Osteoblast (primary cell): Measurements from ENCODE around the gene RNGTT. TPM values are rescaled to one million over a fixed set of nuclear protein-coding genes. Genes with fewer than 3 reads are reported as not detected.
A peak's percentile ranks its signal among the peaks of the same experiment; 100 is the strongest.

Source experiments
- DNase-seq: peaks from one replicate; pipeline ENCODE4 v3.0.0; 2011; ENCODE audit warnings: low spot score, mixed read lengths; ENCODE audit not compliant: insufficient read length; ENCODE audit errors: missing footprints
- H2AFZ ChIP-seq: 2 replicates; pipeline ENCODE4 v1.6.0; 2011; ENCODE audit warnings: mild to moderate bottlenecking, low read length
- H3K27ac ChIP-seq: 2 replicates; pipeline ENCODE4 v1.5.1; 2011; ENCODE audit warnings: mild to moderate bottlenecking, low read depth, low read length, moderate library complexity
- H3K27me3 ChIP-seq: 2 replicates; pipeline ENCODE4 v1.6.0; 2012; ENCODE audit warnings: mild to moderate bottlenecking, control low read depth, inconsistent platforms, low read length, moderate library complexity; ENCODE audit not compliant: insufficient read depth
- H3K36me3 ChIP-seq: 2 replicates; pipeline ENCODE4 v1.5.1; 2011; ENCODE audit warnings: mild to moderate bottlenecking, low read length, control low read depth, moderate library complexity; ENCODE audit not compliant: insufficient read depth
- H3K4me1 ChIP-seq: 2 replicates; pipeline ENCODE4 v1.5.1; 2011; ENCODE audit warnings: mild to moderate bottlenecking, low read length, control low read depth, moderate library complexity; ENCODE audit not compliant: insufficient read depth
- H3K4me2 ChIP-seq: 2 replicates; pipeline ENCODE4 v1.6.0; 2011; ENCODE audit warnings: mild to moderate bottlenecking, low read length; ENCODE audit not compliant: insufficient read depth
- H3K4me3 ChIP-seq: fragments of 200-600 bp; sonication (generic); 3 replicates; pipeline ENCODE4 v1.5.1; 2012; ENCODE audit warnings: mild to moderate bottlenecking, low read length, inconsistent platforms; ENCODE audit not compliant: insufficient read depth
- H3K79me2 ChIP-seq: 2 replicates; pipeline ENCODE4 v1.6.0; 2012; ENCODE audit warnings: mild to moderate bottlenecking, low read length, control low read depth, inconsistent platforms; ENCODE audit not compliant: insufficient read depth
- H3K9me3 ChIP-seq: 2 replicates; pipeline ENCODE4 v1.5.1; 2011; ENCODE audit warnings: low read depth, low read length, control low read depth
- H4K20me1 ChIP-seq: 2 replicates; pipeline ENCODE4 v1.6.0; 2012; ENCODE audit warnings: mild to moderate bottlenecking, low read length, control low read depth; ENCODE audit not compliant: insufficient read depth
- total RNA-seq: library from RNA; depleted of rRNA; stranded (reverse); fragments of >200 nt; gene quantifications from 2 replicates; pipeline ENCODE4 v1.2.3, GENCODE V29; 2012
- TF ChIP-seq, protein P1 (sequence below): IDR thresholded peaks from 2 replicates; pipeline ENCODE4 v1.5.1; 2011; ENCODE audit warnings: mild to moderate bottlenecking, low read depth, low read length, moderate library complexity; ENCODE audit errors: extremely low read depth

RNGTT gene
- total RNA-seq, 1 donor: 19.2 TPM

DNA sequence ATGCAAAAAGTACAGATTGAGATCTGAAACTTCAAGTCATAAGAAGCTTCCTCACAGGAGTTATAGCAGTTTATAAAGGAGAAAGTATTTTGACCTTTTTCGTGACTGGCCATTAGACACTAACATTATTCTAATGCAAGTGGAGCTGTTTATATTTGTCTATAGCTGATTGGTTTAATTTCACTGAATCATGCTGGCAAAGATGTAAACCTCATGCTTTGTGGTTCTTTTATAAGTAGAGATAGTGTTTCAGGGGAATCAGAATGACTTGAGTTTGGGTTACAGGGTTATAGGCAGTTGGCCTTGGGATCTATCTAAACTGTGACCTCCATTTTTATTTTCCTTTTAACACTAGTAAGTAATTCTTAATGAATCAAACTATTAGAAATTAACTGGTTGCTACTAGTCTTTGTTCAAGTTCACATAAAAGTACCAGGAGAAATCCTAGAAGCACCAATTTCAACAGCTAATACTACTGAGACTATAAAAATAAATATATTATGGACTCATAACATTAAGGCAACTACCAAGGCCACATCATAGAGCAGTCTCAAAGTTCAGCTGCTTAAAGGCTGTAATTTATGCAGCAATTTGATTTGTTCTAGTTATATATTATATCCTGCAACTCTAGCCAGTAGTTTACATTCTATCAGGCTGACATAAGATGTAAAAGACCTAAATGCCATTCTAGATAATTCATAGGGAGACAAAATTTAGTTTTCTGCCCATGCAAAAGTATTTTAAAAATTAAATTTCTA lies 94.0 kb downstream of the RNGTT start:
- Histone ChIP-seq H3K36me3 (no peaks in the 10 kb centered on the region), H3K4me2 (peak overlapping the region; percentile 53), H3K4me3 (no peak overlapping the region), H3K4me1 (peaks cover 33% of the 10 kb centered on the region), H4K20me1 (no peaks in the 10 kb centered on the region), H3K79me2 (no peaks in the 10 kb centered on the region), H3K9me3 (no peaks in the 10 kb centered on the region), H3K27ac (peak overlapping the region; percentile 72), H3K27me3 (no peaks in the 10 kb centered on the region), H2AFZ (no peak overlapping the region)
- DNase-seq: no peak
- TF ChIP-seq, protein P1, sequence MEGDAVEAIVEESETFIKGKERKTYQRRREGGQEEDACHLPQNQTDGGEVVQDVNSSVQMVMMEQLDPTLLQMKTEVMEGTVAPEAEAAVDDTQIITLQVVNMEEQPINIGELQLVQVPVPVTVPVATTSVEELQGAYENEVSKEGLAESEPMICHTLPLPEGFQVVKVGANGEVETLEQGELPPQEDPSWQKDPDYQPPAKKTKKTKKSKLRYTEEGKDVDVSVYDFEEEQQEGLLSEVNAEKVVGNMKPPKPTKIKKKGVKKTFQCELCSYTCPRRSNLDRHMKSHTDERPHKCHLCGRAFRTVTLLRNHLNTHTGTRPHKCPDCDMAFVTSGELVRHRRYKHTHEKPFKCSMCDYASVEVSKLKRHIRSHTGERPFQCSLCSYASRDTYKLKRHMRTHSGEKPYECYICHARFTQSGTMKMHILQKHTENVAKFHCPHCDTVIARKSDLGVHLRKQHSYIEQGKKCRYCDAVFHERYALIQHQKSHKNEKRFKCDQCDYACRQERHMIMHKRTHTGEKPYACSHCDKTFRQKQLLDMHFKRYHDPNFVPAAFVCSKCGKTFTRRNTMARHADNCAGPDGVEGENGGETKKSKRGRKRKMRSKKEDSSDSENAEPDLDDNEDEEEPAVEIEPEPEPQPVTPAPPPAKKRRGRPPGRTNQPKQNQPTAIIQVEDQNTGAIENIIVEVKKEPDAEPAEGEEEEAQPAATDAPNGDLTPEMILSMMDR: no peak

- Histone ChIP-seq H2AFZ (no peak overlapping the region), H3K27me3 (no peaks in the 10 kb centered on the region), H4K20me1 (no peaks in the 10 kb centered on the region), H3K36me3 (no peaks in the 10 kb centered on the region), H3K79me2 (no peaks in the 10 kb centered on the region), H3K27ac (peak overlapping the region; percentile 72), H3K4me1 (peaks cover 33% of the 10 kb centered on the region), H3K9me3 (no peaks in the 10 kb centered on the region), H3K4me3 (no peak overlapping the region), H3K4me2 (peak overlapping the region; percentile 53)
- TF ChIP-seq, protein P1: no peak
- DNase-seq: peak; percentile 35
Observed at GRCh38 chr6:88867841-88868731, 95.3 kb downstream of the RNGTT start.

GRCh38 chr6:88866856-88867255 lies 96.6 kb downstream of the RNGTT start:
- H3K36me3 ChIP-seq: no peaks in the 10 kb centered on the region
- no peak overlapping the region for H3K4me3 ChIP-seq
- TF ChIP-seq, protein P1: no peak
- no peaks in the 10 kb centered on the region for H4K20me1 ChIP-seq
- no peak for DNase-seq
- no peaks in the 10 kb centered on the region for H3K9me3 ChIP-seq
- H3K79me2 ChIP-seq: no peaks in the 10 kb centered on the region
- H3K27me3 ChIP-seq: no peaks in the 10 kb centered on the region
- H3K27ac ChIP-seq: no peak overlapping the region
- H3K4me2 ChIP-seq: no peak overlapping the region
- no peak overlapping the region for H2AFZ ChIP-seq
- H3K4me1 ChIP-seq: peaks cover 33% of the 10 kb centered on the region

DNA sequence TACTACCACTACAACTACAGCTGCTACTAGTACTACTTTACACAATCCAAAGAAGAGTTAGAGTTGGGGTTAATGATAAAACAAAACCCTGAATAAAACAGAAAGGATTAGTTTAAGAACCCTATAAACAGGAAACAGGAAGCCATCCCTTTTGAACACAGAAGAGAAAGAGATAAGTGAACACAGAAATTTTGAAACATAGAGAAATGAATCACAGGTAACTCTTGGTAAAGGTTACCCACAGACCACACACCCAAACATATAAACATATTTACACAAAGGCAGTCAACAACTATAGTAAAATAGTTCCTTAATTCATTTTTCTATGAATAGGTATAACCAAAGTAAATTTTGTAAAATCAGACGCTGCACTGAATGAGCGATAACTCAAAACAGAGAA lies 98.1 kb downstream of the RNGTT start:
- TF ChIP-seq, protein P1: no peak
- Histone ChIP-seq H3K4me1 (peaks cover 33% of the 10 kb centered on the region), H3K36me3 (no peaks in the 10 kb centered on the region), H3K79me2 (no peaks in the 10 kb centered on the region), H3K27ac (no peak overlapping the region), H3K9me3 (no peaks in the 10 kb centered on the region), H3K27me3 (no peaks in the 10 kb centered on the region), H3K4me2 (no peak overlapping the region), H2AFZ (no peak overlapping the region), H4K20me1 (no peaks in the 10 kb centered on the region), H3K4me3 (no peak overlapping the region)
- no peak for DNase-seq
